Measurements from ENCODE around the gene EBI3. TPM values are rescaled to one million over a fixed set of nuclear protein-coding genes. Genes with fewer than 3 reads are reported as not detected.
A peak's percentile ranks its signal among the peaks of the same experiment; 100 is the strongest.

Gene EBI3
- polyA plus RNA-seq (2013): 0.05 TPM

DNA sequence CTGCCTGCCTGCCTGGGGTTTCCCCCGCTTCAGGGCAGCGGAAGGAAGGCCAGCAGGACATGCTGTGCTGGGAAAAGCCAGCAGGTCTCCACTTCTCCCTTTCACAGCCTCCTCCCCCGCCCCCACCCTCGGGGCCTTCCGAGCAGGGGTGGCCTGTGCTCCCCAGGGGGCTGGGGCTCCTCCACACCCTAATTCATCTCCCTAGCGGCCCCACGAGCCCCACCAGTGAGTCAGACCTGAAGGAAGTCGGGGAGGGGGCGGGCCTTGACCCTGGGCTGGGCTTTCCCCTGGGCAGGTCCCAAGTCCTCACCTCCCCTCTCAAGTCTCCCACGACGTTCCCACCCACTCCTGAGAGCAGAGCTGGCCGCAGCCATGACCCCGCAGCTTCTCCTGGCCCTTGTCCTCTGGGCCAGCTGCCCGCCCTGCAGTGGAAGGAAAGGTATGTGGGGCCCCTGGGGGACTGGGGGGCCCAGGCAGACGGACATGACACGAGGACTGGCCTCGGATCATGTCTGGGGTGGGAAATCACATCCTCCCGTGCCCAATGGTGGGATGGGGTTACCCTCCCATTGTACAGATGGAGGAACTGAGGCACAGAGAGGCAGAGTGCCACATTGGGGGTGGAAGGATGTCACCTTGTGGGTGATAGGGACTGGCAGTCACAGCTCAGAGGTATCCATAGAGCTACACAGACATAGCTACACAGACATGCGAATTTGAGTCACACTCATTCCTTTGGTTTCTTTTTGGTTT, at the start of gene EBI3:
Gene EBI3 (plus strand): TSS at position 345 of the 753 bp plus-strand sequence. CDS start 28 bp downstream, at position 373.
- DNase-seq: peak; percentile 67 to 80 (median 74)
- peaks cover 0 to 10% (median 9%) of the 10 kb centered on the region in 4 experiments for H3K4me1 ChIP-seq (ENCODE audit: control extremely low read depth in 1 of 4, control insufficient read depth in 4 of 4, insufficient read depth in 4 of 4, low read length in 3 of 4)
- 28% methylated on average over 9 of the region's 19 CpGs for WGBS (ENCODE audit: insufficient coverage)
- H3K27ac ChIP-seq (ENCODE audit: insufficient read depth in 1 of 2, low read depth in 1 of 2, low read length in 2 of 2, poor library complexity in 1 of 2, severe bottlenecking in 2 of 2): no peak within 1 kb of the TSS
- ChIA-PET CTCF (interaction anchor here (1.0 kb wide), 1 partner anchor 21 kb away, joined by 3 read pairs; no protein-coding TSS in a partner anchor), POLR2A (no interaction called here)
- H3K9me3 ChIP-seq (ENCODE audit: control extremely low read depth in 1 of 5, control insufficient read depth in 4 of 5, insufficient read depth in 2 of 5, low read depth in 1 of 5, low read length in 4 of 5): no peaks in the 10 kb centered on the region
- no peaks in the 10 kb centered on the region for H3K36me3 ChIP-seq (ENCODE audit: control insufficient read depth in 4 of 4, insufficient read depth in 4 of 4, low read length in 3 of 4)
- H3K27me3 ChIP-seq (replicated peaks in 2 of 5; ENCODE audit: control insufficient read depth in 4 of 5, insufficient read depth in 5 of 5, low read length in 4 of 5): peaks cover 0 to 20% (median 0%) of the 10 kb centered on the region in 5 experiments
- H3K4me3 ChIP-seq (ENCODE audit: control insufficient read depth in 1 of 7, extremely low read depth in 1 of 7, insufficient read depth in 4 of 7, low read depth in 2 of 7, low read length in 6 of 7): peak within 1 kb of the TSS in 1 of 7 experiments; percentile 11

GRCh38 chr19:4181053-4181508, 48.2 kb upstream of the EBI3 start:
- Histone ChIP-seq H3K27ac (ENCODE audit: insufficient read depth in 1 of 2, low read depth in 1 of 2, low read length in 2 of 2, poor library complexity in 1 of 2, severe bottlenecking in 2 of 2) (no peak overlapping the region), H3K4me1 (ENCODE audit: control extremely low read depth in 1 of 4, control insufficient read depth in 4 of 4, insufficient read depth in 4 of 4, low read length in 3 of 4) (peaks cover 0 to 27% (median 16%) of the 10 kb centered on the region in 4 experiments), H3K4me3 (ENCODE audit: control insufficient read depth in 1 of 7, extremely low read depth in 1 of 7, insufficient read depth in 4 of 7, low read depth in 2 of 7, low read length in 6 of 7) (peak overlapping the region in 1 of 7 experiments; percentile 96), H3K36me3 (ENCODE audit: control insufficient read depth in 4 of 4, insufficient read depth in 4 of 4, low read length in 3 of 4) (peaks cover 2 to 16% (median 8%) of the 10 kb centered on the region in 4 experiments), H3K27me3 (replicated peaks in 2 of 5; ENCODE audit: control insufficient read depth in 4 of 5, insufficient read depth in 5 of 5, low read length in 4 of 5) (peaks cover 0 to 3% (median 0%) of the 10 kb centered on the region in 5 experiments), H3K9me3 (ENCODE audit: control extremely low read depth in 1 of 5, control insufficient read depth in 4 of 5, insufficient read depth in 2 of 5, low read depth in 1 of 5, low read length in 4 of 5) (no peaks in the 10 kb centered on the region)
- WGBS (ENCODE audit: insufficient coverage): 79% methylated on average over 2 of the region's 2 CpGs
- POLR2A ChIA-PET: no interaction called here
- peak in 1 of 3 donors; percentile 41 for DNase-seq
- CTCF ChIA-PET: no interaction called here

DNA sequence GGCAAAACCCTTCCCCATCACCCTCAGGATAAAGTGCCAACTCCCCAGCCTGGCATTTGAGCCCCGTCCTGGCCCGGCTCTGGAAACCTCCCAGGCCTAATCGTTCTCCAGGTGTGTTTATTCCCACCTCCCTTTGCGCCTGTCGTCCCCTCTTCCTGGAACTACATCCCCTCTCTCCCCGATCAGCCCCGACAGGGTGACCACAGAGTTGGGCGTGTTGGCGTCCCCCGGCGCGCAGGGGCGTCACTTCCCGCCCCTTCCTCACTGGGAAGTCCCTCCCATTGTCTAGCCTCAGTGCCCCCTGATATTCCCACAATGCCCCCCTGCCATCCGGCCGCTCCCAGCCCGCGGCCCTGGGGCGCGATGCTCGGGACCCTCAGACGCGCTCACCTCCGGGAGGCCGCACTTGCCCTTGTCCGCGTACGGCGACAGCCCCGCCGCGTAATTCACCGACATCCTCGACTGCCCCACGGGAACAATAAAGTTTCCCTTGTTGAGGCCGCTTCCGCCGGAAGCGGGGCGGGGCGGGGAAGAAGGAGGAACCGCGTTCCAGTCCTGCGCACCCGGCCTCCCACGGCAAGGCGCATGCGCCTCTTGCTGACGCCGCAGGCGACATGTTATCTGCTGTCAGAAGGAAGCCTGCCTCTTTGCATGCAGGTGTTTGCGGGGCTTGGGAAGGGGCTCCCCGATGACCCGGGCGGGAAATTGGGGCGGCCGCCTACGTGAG, 47.1 kb upstream of the EBI3 start, which contains the start of the genes ANKRD24 and SIRT6:
Gene ANKRD24 (plus strand): TSS at position 606 of the 727 bp plus-strand sequence. CDS start 3,737 bp downstream, outside the sequence.
Gene SIRT6 (minus strand): TSS at position 480 of the 727 bp plus-strand sequence. CDS start 24 bp downstream, at position 456.
- H3K9me3 ChIP-seq (ENCODE audit: control extremely low read depth in 1 of 5, control insufficient read depth in 4 of 5, insufficient read depth in 2 of 5, low read depth in 1 of 5, low read length in 4 of 5): no peaks in the 10 kb centered on the region
- H3K27me3 ChIP-seq (replicated peaks in 2 of 5; ENCODE audit: control insufficient read depth in 4 of 5, insufficient read depth in 5 of 5, low read length in 4 of 5): peaks cover 0 to 3% (median 0%) of the 10 kb centered on the region in 5 experiments
- ChIA-PET CTCF (no interaction called here), POLR2A (no interaction called here)
- peaks cover 2 to 11% (median 6%) of the 10 kb centered on the region in 4 experiments for H3K36me3 ChIP-seq (ENCODE audit: control insufficient read depth in 4 of 4, insufficient read depth in 4 of 4, low read length in 3 of 4)
- H3K4me1 ChIP-seq (ENCODE audit: control extremely low read depth in 1 of 4, control insufficient read depth in 4 of 4, insufficient read depth in 4 of 4, low read length in 3 of 4): peaks cover 0 to 27% (median 16%) of the 10 kb centered on the region in 4 experiments
- H3K4me3 ChIP-seq (ENCODE audit: control insufficient read depth in 1 of 7, extremely low read depth in 1 of 7, insufficient read depth in 4 of 7, low read depth in 2 of 7, low read length in 6 of 7): peak within 1 kb of the TSS; percentile 53 to 98 (median 93)
- peak within 1 kb of the TSS; percentile 70 to 82 for H3K27ac ChIP-seq (ENCODE audit: insufficient read depth in 1 of 2, low read depth in 1 of 2, low read length in 2 of 2, poor library complexity in 1 of 2, severe bottlenecking in 2 of 2)
- peak; percentile 96 to 98 (median 98) for DNase-seq
- 0% methylated on average over 55 of the region's 58 CpGs for WGBS (ENCODE audit: insufficient coverage)

DNA sequence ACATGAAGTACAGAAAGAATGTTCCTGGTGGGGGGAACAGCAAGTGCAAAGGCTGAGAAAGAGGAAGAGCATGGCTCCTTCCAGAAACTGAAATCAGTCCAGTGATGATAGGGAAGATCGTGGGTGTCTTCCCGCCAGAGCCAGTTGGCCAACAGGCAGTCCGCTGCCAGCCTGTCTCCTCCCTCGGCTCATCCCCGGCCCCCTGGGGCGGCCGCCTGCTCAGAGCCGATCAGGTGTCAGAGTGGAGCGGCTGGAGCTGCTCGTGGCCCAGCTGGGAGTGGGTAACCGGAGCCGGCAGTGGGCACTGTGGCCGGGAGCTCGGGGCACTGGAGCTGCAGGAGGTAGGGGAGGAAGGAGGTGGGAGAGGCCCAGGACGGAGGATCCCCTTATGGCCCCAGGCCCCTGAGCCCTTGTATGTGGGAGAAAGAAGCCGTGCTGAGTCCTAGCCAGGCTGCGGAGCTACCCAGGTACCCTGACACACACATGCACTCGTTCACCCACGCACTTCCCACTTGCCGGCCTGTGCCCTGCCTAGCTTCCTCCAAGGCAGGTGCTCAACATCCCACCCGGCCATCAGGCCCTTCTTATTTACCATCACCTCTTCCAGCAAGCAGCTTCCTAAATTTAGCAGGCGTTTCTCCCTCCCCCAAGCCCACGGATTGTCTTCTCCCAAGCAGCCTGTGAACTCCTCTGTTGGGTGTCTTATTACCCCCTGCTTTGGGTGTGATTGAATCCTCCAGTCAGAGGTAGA, 45.2 kb upstream of the EBI3 start:
- Histone ChIP-seq H3K36me3 (ENCODE audit: control insufficient read depth in 4 of 4, insufficient read depth in 4 of 4, low read length in 3 of 4) (peaks cover 0 to 6% (median 3%) of the 10 kb centered on the region in 4 experiments), H3K27ac (ENCODE audit: insufficient read depth in 1 of 2, low read depth in 1 of 2, low read length in 2 of 2, poor library complexity in 1 of 2, severe bottlenecking in 2 of 2) (no peak overlapping the region), H3K9me3 (ENCODE audit: control extremely low read depth in 1 of 5, control insufficient read depth in 4 of 5, insufficient read depth in 2 of 5, low read depth in 1 of 5, low read length in 4 of 5) (no peaks in the 10 kb centered on the region), H3K4me1 (ENCODE audit: control extremely low read depth in 1 of 4, control insufficient read depth in 4 of 4, insufficient read depth in 4 of 4, low read length in 3 of 4) (peaks cover 0 to 27% (median 16%) of the 10 kb centered on the region in 4 experiments), H3K4me3 (ENCODE audit: control insufficient read depth in 1 of 7, extremely low read depth in 1 of 7, insufficient read depth in 4 of 7, low read depth in 2 of 7, low read length in 6 of 7) (no peak overlapping the region), H3K27me3 (replicated peaks in 2 of 5; ENCODE audit: control insufficient read depth in 4 of 5, insufficient read depth in 5 of 5, low read length in 4 of 5) (peaks cover 0 to 3% (median 0%) of the 10 kb centered on the region in 5 experiments)
- CTCF ChIA-PET: interaction anchor here (0.9 to 1.0 kb wide), 2 partner anchors 19 to 43 kb away, joined by 3 to 4 read pairs; no protein-coding TSS in a partner anchor
- POLR2A ChIA-PET: no interaction called here
- 64% methylated on average over 19 of the region's 23 CpGs for WGBS (ENCODE audit: insufficient coverage)
- DNase-seq: no peak

- Histone ChIP-seq H3K27ac (ENCODE audit: insufficient read depth in 1 of 2, low read depth in 1 of 2, low read length in 2 of 2, poor library complexity in 1 of 2, severe bottlenecking in 2 of 2) (no peak overlapping the region), H3K27me3 (replicated peaks in 2 of 5; ENCODE audit: control insufficient read depth in 4 of 5, insufficient read depth in 5 of 5, low read length in 4 of 5) (peaks cover 0 to 3% (median 0%) of the 10 kb centered on the region in 5 experiments), H3K4me1 (ENCODE audit: control extremely low read depth in 1 of 4, control insufficient read depth in 4 of 4, insufficient read depth in 4 of 4, low read length in 3 of 4) (peaks cover 0 to 27% (median 16%) of the 10 kb centered on the region in 4 experiments), H3K36me3 (ENCODE audit: control insufficient read depth in 4 of 4, insufficient read depth in 4 of 4, low read length in 3 of 4) (peaks cover 0 to 2% (median under 1%) of the 10 kb centered on the region in 4 experiments), H3K4me3 (ENCODE audit: control insufficient read depth in 1 of 7, extremely low read depth in 1 of 7, insufficient read depth in 4 of 7, low read depth in 2 of 7, low read length in 6 of 7) (no peak overlapping the region), H3K9me3 (ENCODE audit: control extremely low read depth in 1 of 5, control insufficient read depth in 4 of 5, insufficient read depth in 2 of 5, low read depth in 1 of 5, low read length in 4 of 5) (no peaks in the 10 kb centered on the region)
- POLR2A ChIA-PET: no interaction called here
- no peak for DNase-seq
- CTCF ChIA-PET: interaction anchor here (0.9 to 1.0 kb wide), 2 partner anchors 19 to 44 kb away, joined by 3 to 4 read pairs; no protein-coding TSS in a partner anchor
- 100% methylated on average over 2 of the region's 2 CpGs for WGBS (ENCODE audit: insufficient coverage)
Measured at GRCh38 chr19:4184718-4185352, 44.5 kb upstream of the EBI3 start.

DNA sequence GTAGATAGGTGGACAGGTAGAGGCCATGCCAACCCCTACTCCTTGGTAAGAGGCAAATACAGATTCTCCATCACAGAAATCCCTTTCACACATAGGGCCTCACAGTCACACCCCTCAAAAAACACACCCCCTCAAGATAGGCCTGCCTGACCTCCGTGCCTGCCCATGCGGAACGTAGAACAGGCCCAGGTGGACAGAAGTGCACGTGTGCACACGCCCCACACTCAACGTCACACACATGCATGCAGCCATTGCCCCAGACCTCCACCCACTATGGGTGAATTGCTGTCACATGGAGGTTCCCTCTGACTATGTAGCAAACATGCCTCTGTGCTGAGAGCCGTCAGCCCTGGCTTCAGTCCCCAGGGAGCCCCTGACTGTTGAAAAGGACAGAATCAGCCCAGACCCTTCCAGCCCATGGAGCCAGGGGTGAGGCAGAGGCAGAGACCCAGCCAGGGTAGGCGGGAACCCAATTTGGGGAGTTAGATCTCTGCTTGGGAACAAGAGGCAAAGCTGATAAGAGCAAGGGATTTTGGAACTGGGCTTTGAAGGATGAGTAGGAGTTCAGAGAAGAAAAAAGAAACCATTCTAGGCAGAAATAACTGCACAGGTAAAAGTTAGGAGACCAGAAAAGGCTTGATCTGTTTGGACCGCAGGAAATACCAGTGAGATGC, 43.8 kb upstream of the EBI3 start:
- 78% methylated on average over 9 of the region's 9 CpGs for WGBS (ENCODE audit: insufficient coverage)

More for the DNA sequence above, 43.8 kb upstream of the EBI3 start:
- DNase-seq: no peak
- H3K4me3 ChIP-seq (ENCODE audit: control insufficient read depth in 1 of 7, extremely low read depth in 1 of 7, insufficient read depth in 4 of 7, low read depth in 2 of 7, low read length in 6 of 7): no peak overlapping the region
- POLR2A ChIA-PET: no interaction called here
- peaks cover 0 to 3% (median 0%) of the 10 kb centered on the region in 5 experiments for H3K27me3 ChIP-seq (replicated peaks in 2 of 5; ENCODE audit: control insufficient read depth in 4 of 5, insufficient read depth in 5 of 5, low read length in 4 of 5)
- H3K36me3 ChIP-seq (ENCODE audit: control insufficient read depth in 4 of 4, insufficient read depth in 4 of 4, low read length in 3 of 4): peaks cover 0 to 2% (median 0%) of the 10 kb centered on the region in 4 experiments
- CTCF ChIA-PET: no interaction called here
- H3K9me3 ChIP-seq (ENCODE audit: control extremely low read depth in 1 of 5, control insufficient read depth in 4 of 5, insufficient read depth in 2 of 5, low read depth in 1 of 5, low read length in 4 of 5): no peaks in the 10 kb centered on the region
- peaks cover 0 to 23% (median 16%) of the 10 kb centered on the region in 4 experiments for H3K4me1 ChIP-seq (ENCODE audit: control extremely low read depth in 1 of 4, control insufficient read depth in 4 of 4, insufficient read depth in 4 of 4, low read length in 3 of 4)
- no peak overlapping the region for H3K27ac ChIP-seq (ENCODE audit: insufficient read depth in 1 of 2, low read depth in 1 of 2, low read length in 2 of 2, poor library complexity in 1 of 2, severe bottlenecking in 2 of 2)

All from common myeloid progenitor, CD34-positive (primary cell).